ENCODE results near the gene RXFP4.

- TF ChIP-seq CTCF (IDR thresholded peaks at IDR 0.05) (no peak), EZH2 (IDR thresholded peaks at IDR 0.05) (no peak)
Measured at GRCh38 chr1:155946633-155947219, 5.3 kb downstream of the RXFP4 start.

Data from neural progenitor cell (in vitro differentiated cells).